Measurements from ENCODE around the gene QRICH1. TPM values are rescaled to one million over a fixed set of nuclear protein-coding genes. Genes with fewer than 3 reads are reported as not detected.
A peak's percentile ranks its signal among the peaks of the same experiment; 100 is the strongest.

Gene QRICH1
- total RNA-seq, 4 donors from 2014 or later: 66.2 to 93.9 (median 82.6) TPM

DNA sequence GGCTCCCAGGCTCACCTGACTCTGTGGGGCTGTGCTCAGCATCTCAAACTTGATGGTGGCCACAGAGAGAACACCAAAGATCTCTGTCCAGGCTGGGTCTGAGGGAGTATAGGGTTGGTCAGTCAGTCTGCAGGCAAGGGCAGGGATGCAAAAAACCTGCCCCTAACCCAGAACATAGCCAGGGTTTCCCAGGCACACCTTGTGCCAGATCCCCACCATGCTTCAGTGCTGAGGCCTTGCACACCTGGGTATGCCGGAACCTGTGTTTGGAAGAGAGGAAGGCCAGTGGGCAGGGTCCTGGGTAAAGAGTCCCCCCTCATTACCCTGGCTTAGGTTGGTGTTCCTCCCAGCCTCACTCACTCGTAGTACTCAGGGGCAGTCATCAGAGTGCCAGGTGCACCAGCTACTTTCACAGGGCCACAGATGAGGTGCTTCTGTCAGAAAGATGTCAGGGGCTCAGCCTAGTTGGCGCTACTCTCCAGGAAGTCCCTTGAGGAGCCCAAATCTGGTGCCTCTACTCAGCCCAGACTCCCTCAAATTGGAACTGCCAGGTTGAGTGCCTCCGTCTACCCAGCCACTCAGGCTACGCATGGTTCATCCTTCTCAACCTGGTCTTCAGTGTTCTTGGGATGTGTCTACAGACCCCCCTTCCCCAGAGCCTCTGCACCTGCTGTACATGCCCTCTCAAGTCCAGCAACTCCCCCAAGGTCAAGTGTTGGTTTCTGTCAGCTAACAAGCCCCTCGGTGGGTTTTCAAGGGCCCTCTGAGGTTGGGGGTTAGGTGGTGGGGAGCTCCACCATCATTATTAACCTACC, 77.2 kb downstream of the QRICH1 start:
- Histone ChIP-seq H3K9me3 (no peaks in the 10 kb centered on the region), H3K4me1 (peaks cover 0 to 45% (median 24%) of the 10 kb centered on the region in 4 donors), H3K36me3 (peaks cover 0 to 51% (median 7%) of the 10 kb centered on the region in 3 donors), H3K27me3 (no peaks in the 10 kb centered on the region), H3K4me3 (no peak overlapping the region), H3K27ac (peak overlapping the region in 1 of 4 donors; percentile 89)
- 76 to 78% methylated on average over 3 to 5 of the region's 6 CpGs for WGBS, 2 donors
- DNase-seq (ENCODE audit: low spot score in 2 of 2): no peak
- TF ChIP-seq, protein P1, sequence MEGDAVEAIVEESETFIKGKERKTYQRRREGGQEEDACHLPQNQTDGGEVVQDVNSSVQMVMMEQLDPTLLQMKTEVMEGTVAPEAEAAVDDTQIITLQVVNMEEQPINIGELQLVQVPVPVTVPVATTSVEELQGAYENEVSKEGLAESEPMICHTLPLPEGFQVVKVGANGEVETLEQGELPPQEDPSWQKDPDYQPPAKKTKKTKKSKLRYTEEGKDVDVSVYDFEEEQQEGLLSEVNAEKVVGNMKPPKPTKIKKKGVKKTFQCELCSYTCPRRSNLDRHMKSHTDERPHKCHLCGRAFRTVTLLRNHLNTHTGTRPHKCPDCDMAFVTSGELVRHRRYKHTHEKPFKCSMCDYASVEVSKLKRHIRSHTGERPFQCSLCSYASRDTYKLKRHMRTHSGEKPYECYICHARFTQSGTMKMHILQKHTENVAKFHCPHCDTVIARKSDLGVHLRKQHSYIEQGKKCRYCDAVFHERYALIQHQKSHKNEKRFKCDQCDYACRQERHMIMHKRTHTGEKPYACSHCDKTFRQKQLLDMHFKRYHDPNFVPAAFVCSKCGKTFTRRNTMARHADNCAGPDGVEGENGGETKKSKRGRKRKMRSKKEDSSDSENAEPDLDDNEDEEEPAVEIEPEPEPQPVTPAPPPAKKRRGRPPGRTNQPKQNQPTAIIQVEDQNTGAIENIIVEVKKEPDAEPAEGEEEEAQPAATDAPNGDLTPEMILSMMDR (IDR thresholded peaks at IDR 0.05): no peak
- TF ChIP-seq EP300 (IDR thresholded peaks at IDR 0.05) (no peak), POLR2A (IDR thresholded peaks at IDR 0.05) (no peak)

DNA sequence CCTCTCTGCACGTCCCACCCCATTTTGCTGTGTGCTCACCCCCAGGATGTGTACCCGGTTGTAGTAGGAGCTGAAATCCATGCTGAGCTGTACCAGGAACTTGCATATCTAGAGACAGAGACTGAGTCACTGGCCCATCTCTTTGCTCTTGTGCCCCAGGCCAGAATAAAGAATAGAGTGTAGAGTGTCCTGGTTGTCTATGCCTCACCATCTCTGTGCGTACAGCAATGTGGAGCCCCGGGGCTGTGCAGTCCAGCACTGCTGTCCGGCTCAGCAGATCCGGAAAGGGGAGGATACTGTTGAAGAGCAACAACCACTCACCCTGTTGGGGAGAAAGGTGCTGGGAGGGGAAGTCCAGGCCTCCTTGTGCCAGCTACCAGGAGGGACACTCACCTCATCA, 78.1 kb downstream of the QRICH1 start:
- TF ChIP-seq EP300 (IDR thresholded peaks at IDR 0.05): no peak
- TF ChIP-seq POLR2A (IDR thresholded peaks at IDR 0.05): no peak
- TF ChIP-seq, protein P1 (IDR thresholded peaks at IDR 0.05): no peak
- peaks cover 0 to 43% (median 24%) of the 10 kb centered on the region in 4 donors for H3K4me1 ChIP-seq
- no peaks in the 10 kb centered on the region for H3K27me3 ChIP-seq
- 67 to 75% methylated on average over 6 of the region's 6 CpGs for WGBS, 2 donors
- H3K4me3 ChIP-seq: no peak overlapping the region
- H3K36me3 ChIP-seq: peaks cover 0 to 60% (median 7%) of the 10 kb centered on the region in 3 donors
- no peak overlapping the region for H3K27ac ChIP-seq
- no peak for DNase-seq (ENCODE audit: low spot score in 2 of 2)
- H3K9me3 ChIP-seq: no peaks in the 10 kb centered on the region

DNA sequence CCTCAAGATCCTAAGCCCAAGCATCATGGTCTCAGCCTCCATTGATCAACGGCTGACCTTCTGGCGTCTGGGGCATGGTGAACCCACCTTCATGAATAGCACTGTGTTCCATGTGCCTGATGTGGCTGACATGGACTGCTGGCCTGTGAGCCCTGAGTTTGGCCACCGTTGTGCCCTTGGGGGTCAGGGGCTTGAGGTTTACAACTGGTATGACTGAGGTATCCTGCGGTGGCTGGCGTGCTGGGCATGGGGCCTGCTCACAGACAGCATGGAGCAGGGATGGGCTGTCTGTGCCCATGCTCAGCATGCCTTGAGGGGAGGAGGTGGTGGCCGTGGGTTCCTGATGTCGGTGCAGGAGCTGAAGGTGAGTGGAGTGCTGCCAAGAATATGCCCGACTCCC, 78.8 kb downstream of the QRICH1 start:
- no peak overlapping the region for H3K27ac ChIP-seq
- TF ChIP-seq POLR2A (IDR thresholded peaks at IDR 0.05) (no peak), EP300 (IDR thresholded peaks at IDR 0.05) (no peak)
- TF ChIP-seq, protein P1 (IDR thresholded peaks at IDR 0.05): no peak
- peaks cover 0 to 36% (median 17%) of the 10 kb centered on the region in 4 donors for H3K4me1 ChIP-seq
- 76 to 82% methylated on average over 3 to 7 of the region's 8 CpGs for WGBS, 2 donors
- H3K4me3 ChIP-seq: no peak overlapping the region
- DNase-seq (ENCODE audit: low spot score in 2 of 2): no peak
- peaks cover 0 to 60% (median 7%) of the 10 kb centered on the region in 3 donors for H3K36me3 ChIP-seq
- H3K27me3 ChIP-seq: no peaks in the 10 kb centered on the region
- no peaks in the 10 kb centered on the region for H3K9me3 ChIP-seq

DNA sequence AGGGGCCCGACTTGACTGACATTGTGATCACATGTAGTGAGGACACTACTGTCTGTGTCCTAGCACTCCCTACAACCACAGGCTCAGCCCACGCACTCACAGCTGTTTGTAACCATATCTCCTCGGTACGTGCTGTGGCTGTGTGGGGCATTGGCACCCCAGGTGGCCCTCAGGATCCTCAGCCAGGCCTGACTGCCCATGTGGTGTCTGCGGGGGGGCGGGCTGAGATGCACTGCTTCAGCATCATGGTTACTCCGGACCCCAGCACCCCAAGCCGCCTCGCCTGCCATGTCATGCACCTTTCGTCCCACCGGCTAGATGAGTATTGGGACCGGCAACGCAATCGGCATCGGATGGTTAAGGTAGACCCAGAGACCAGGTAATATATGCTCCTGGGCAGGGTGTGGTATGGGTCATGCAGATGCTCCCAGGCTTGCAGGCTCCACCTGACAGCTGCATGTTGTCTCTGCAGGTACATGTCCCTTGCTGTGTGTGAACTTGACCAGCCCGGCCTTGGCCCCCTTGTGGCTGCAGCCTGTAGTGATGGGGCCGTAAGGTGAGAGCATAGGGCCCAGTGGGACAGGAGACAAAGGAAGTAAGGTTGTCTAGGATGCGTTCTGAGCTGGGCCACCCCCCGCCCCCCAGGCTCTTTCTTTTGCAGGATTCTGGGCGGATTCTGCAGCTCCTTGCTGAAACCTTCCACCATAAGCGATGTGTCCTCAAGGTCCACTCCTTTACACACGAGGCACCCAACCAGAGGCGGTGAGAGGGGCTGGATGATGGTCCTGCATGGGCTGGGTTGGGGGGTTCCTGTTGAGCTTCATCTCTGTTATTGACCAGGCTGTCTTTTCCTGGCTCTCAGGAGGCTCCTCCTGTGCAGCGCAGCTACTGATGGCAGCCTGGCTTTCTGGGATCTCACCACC, 79.9 kb downstream of the QRICH1 start:
- H3K4me1 ChIP-seq: peaks cover 0 to 30% (median 10%) of the 10 kb centered on the region in 4 donors

More for the DNA sequence above, 79.9 kb downstream of the QRICH1 start:
- no peak for TF ChIP-seq POLR2A (IDR thresholded peaks at IDR 0.05)
- no peak for TF ChIP-seq EP300 (IDR thresholded peaks at IDR 0.05)
- TF ChIP-seq, protein P1 (IDR thresholded peaks at IDR 0.05): peak in 3 of 5 experiments; percentile 19 to 31 (median 29)
- Histone ChIP-seq H3K4me3 (no peak overlapping the region), H3K27me3 (no peaks in the 10 kb centered on the region), H3K9me3 (no peaks in the 10 kb centered on the region), H3K36me3 (peaks cover 0 to 60% (median 7%) of the 10 kb centered on the region in 3 donors), H3K27ac (no peak overlapping the region)
- 79 to 80% methylated on average over 14 to 15 of the region's 24 CpGs for WGBS, 2 donors
- no peak for DNase-seq (ENCODE audit: low spot score in 2 of 2)
